H9 (cell line): ENCODE results near the gene MOXD1. TPM values are rescaled to one million over a fixed set of nuclear protein-coding genes. Genes with fewer than 3 reads are reported as not detected.

Experiments
- DNase-seq: peaks from one replicate; pipeline ENCODE4 v3.0.0-alpha.2; 2017
- H2AFZ ChIP-seq: one replicate; pipeline ENCODE4 v1.6.1; 2013; ENCODE audit warnings: mild to moderate bottlenecking, low read length, control low read depth, moderate library complexity
- H2AK5ac ChIP-seq: 2 replicates; pipeline ENCODE4 v1.6.1; 2013; ENCODE audit warnings: low read length, control low read depth, mixed read lengths; ENCODE audit not compliant: insufficient read length
- H2BK120ac ChIP-seq: one replicate; pipeline ENCODE4 v1.6.1; 2013; ENCODE audit warnings: low read depth, mild to moderate bottlenecking, low read length, control low read depth, inconsistent platforms; ENCODE audit not compliant: poor library complexity, severe bottlenecking
- H2BK12ac ChIP-seq: 2 replicates; pipeline ENCODE4 v1.6.1; 2013; ENCODE audit warnings: low read length, control low read depth, mixed read lengths, low read depth; ENCODE audit not compliant: insufficient read length
- H2BK15ac ChIP-seq: 2 replicates; pipeline ENCODE4 v1.6.1; 2013; ENCODE audit warnings: low read depth, low read length, control low read depth
- H2BK20ac ChIP-seq: one replicate; pipeline ENCODE4 v1.6.1; 2013; ENCODE audit warnings: low read depth, mild to moderate bottlenecking, low read length, control low read depth, inconsistent platforms; ENCODE audit not compliant: poor library complexity, severe bottlenecking
- H2BK5ac ChIP-seq: 2 replicates; pipeline ENCODE4 v1.6.1; 2013; ENCODE audit warnings: low read length, control low read depth, mixed read lengths; ENCODE audit not compliant: insufficient read length
- H3K14ac ChIP-seq: 2 replicates; pipeline ENCODE4 v1.6.1; 2013; ENCODE audit warnings: low read length, control low read depth; ENCODE audit not compliant: insufficient read depth
- H3K18ac ChIP-seq: 2 replicates; pipeline ENCODE4 v1.6.1; 2013; ENCODE audit warnings: low read depth, mild to moderate bottlenecking, mixed read lengths, low read length, control low read depth; ENCODE audit not compliant: insufficient read length
- H3K23ac ChIP-seq: 2 replicates; pipeline ENCODE4 v1.6.1; 2013; ENCODE audit warnings: low read length, control low read depth, mixed read lengths, low read depth; ENCODE audit not compliant: insufficient read length
- H3K23me2 ChIP-seq: 2 replicates; pipeline ENCODE4 v1.6.1; 2013; ENCODE audit warnings: low read depth, mild to moderate bottlenecking, mixed read lengths, low read length, control low read depth; ENCODE audit not compliant: insufficient read length, poor library complexity, severe bottlenecking
- H3K27ac ChIP-seq: 2 replicates; pipeline ENCODE4 v1.5.1; 2013; ENCODE audit warnings: low read length, control low read depth, mixed read lengths, low read depth; ENCODE audit not compliant: insufficient read length
- H3K27me3 ChIP-seq: 2 replicates; pipeline ENCODE4 v1.6.1; 2013; ENCODE audit warnings: low read length, control low read depth, inconsistent platforms; ENCODE audit not compliant: insufficient read depth
- H3K4ac ChIP-seq: 2 replicates; pipeline ENCODE4 v1.6.1; 2013; ENCODE audit warnings: low read depth, mild to moderate bottlenecking, control low read depth, inconsistent platforms, low read length, moderate library complexity
- H3K4me1 ChIP-seq: 2 replicates; pipeline ENCODE4 v1.6.1; 2013; ENCODE audit warnings: low read length, control low read depth, inconsistent platforms; ENCODE audit not compliant: insufficient read depth
- H3K4me2 ChIP-seq: 2 replicates; pipeline ENCODE4 v1.6.1; 2013; ENCODE audit warnings: low read length, control low read depth, mixed read lengths; ENCODE audit not compliant: insufficient read length, insufficient read depth
- H3K56ac ChIP-seq: 2 replicates; pipeline ENCODE4 v1.6.1; 2013; ENCODE audit warnings: low read depth, mild to moderate bottlenecking, mixed read lengths, low read length, control low read depth; ENCODE audit not compliant: insufficient read length
- H3K79me1 ChIP-seq: 2 replicates; pipeline ENCODE4 v1.6.1; 2013; ENCODE audit warnings: low read depth, mild to moderate bottlenecking, moderate library complexity, low read length, control low read depth, inconsistent platforms; ENCODE audit not compliant: insufficient read depth, poor library complexity, severe bottlenecking
- H3K79me2 ChIP-seq: 2 replicates; pipeline ENCODE4 v1.6.1; 2013; ENCODE audit warnings: low read length, control low read depth, inconsistent platforms; ENCODE audit not compliant: insufficient read depth
- H3K9ac ChIP-seq: 2 replicates; pipeline ENCODE4 v1.6.1; 2013; ENCODE audit warnings: low read length, control low read depth, mixed read lengths; ENCODE audit not compliant: insufficient read length; ENCODE audit errors: extremely low read depth
- H3K9me3 ChIP-seq: one replicate; pipeline ENCODE4 v1.6.1; 2013; ENCODE audit warnings: low read depth, low read length, inconsistent platforms; ENCODE audit not compliant: control insufficient read depth
- H3T11ph ChIP-seq: one replicate; pipeline ENCODE4 v1.6.1; 2013; ENCODE audit warnings: mild to moderate bottlenecking, low read length, control low read depth, inconsistent platforms
- H4K20me1 ChIP-seq: one replicate; pipeline ENCODE4 v1.6.1; 2013; ENCODE audit not compliant: control insufficient read depth, insufficient read length, insufficient read depth
- H4K5ac ChIP-seq: 2 replicates; pipeline ENCODE4 v1.6.1; 2013; ENCODE audit warnings: low read depth, mild to moderate bottlenecking, mixed read lengths, low read length, control low read depth; ENCODE audit not compliant: insufficient read length
- H4K8ac ChIP-seq: replicated peaks from 2 replicates; pipeline ENCODE4 v1.6.1; 2013; ENCODE audit warnings: low read length, control low read depth, mixed read lengths, low read depth; ENCODE audit not compliant: insufficient read length
- H4K91ac ChIP-seq: 2 replicates; pipeline ENCODE4 v1.6.1; 2013; ENCODE audit warnings: low read depth, mild to moderate bottlenecking, moderate library complexity, mixed read lengths, low read length, control low read depth; ENCODE audit not compliant: insufficient read length
- H3K27ac Mint-ChIP-seq, 3 experiments: 2 replicates in 2 of 3; 3 replicates in 1 of 3; pipeline ENCODE4 v1.8.0; 2020 to 2021; ENCODE audit warnings: mixed read lengths in 3 of 3, mild to moderate bottlenecking in 1 of 3, moderate library complexity in 1 of 3
- H3K27me3 Mint-ChIP-seq: 2 replicates; pipeline ENCODE4 v1.8.0; 2021; ENCODE audit warnings: low read depth, mild to moderate bottlenecking, moderate library complexity, mixed read lengths
- H3K36me3 Mint-ChIP-seq, 3 experiments: 2 replicates in 2 of 3; 3 replicates in 1 of 3; pipeline ENCODE4 v1.8.0; 2020 to 2021; ENCODE audit warnings: low read depth in 3 of 3, mixed read lengths in 3 of 3; ENCODE audit not compliant: insufficient read depth in 1 of 3
- H3K4me1 Mint-ChIP-seq, 2 experiments: 2 replicates each; pipeline ENCODE4 v1.8.0; 2020; ENCODE audit warnings: mixed read lengths in 2 of 2
- H3K4me3 Mint-ChIP-seq, 2 experiments: 2 replicates in 1 of 2; 3 replicates in 1 of 2; pipeline ENCODE4 v1.8.0; 2020 to 2021; ENCODE audit warnings: mild to moderate bottlenecking in 2 of 2, mixed read lengths in 2 of 2, moderate library complexity in 1 of 2
- H3K9me3 Mint-ChIP-seq, 2 experiments: 2 replicates in 1 of 2; 3 replicates in 1 of 2; pipeline ENCODE4 v1.8.0; 2020; ENCODE audit warnings: mild to moderate bottlenecking in 2 of 2, mixed read lengths in 2 of 2, moderate library complexity in 1 of 2
- WGBS: extraction: QIAGEN DNeasy Blood & Tissue Kit; methylation state at CpG from one replicate; pipeline ENCODE4 v1.1.7; 2013; ENCODE audit warnings: missing lambda C conversion rate, low lambda C conversion rate, mixed read lengths; ENCODE audit not compliant: insufficient read length; ENCODE audit errors: extremely low coverage; 5-methylcytosine and 5-hydroxymethylcytosine counted together
- total RNA-seq: library from RNA; stranded (reverse); gene quantifications from 2 replicates; pipeline ENCODE4 v1.2.1, GENCODE V29; 2021
- TF ChIP-seq, protein P1 (sequence below): fragments of 200-600 bp; sonication (generic); conservative IDR thresholded peaks from 3 replicates; pipeline ENCODE4 v1.8.0; 2021; ENCODE audit warnings: antibody characterized with exemption, mild to moderate bottlenecking

The MOXD1 gene
- total RNA-seq, 1 experiment from 2014 or later, result 2.3 TPM

DNA sequence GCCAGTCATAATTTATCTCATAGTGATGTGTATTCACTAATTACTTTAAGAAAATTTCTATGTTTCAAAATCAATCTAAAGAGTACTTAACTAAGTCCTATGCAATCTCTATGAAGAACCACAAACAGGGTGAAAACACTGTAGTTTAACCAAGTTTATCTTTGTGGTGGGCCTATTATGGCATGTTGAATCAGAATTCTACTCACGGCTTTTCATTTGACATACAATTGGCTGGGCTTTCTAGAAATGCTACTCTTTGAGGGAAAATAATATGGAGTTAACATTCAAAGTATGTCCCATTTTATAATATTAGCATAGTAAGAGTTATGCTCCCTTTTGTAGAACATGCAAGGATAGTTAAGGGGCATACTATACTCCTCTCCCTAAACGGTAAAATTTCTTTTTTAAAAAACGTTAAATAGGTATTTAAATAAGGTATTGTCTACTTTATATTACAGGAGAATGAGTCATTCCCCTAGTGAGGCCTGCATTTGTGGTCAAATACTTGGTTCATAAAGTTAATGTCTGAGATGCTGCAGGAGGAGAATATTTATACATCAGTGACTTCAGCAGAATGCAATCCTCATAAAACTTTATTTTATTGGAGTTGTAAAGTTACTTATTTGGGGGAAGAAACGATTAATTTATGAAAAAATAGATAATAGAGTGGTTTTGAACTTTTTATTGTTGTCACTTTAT, 1.8 kb downstream of the MOXD1 start:
- no peak for DNase-seq
- Histone ChIP-seq H3K27me3 (peaks cover 21% of the 10 kb centered on the region), H3K56ac (no peak overlapping the region), H4K20me1 (no peaks in the 10 kb centered on the region), H2BK15ac (no peak overlapping the region), H3K9ac (no peak overlapping the region), H3K14ac (no peak overlapping the region), H3T11ph (no peak overlapping the region), H2BK5ac (no peak overlapping the region), H3K4ac (no peak overlapping the region), H3K79me2 (no peaks in the 10 kb centered on the region), H2BK20ac (no peak overlapping the region), H3K79me1 (no peaks in the 10 kb centered on the region), H2BK12ac (no peak overlapping the region), H2BK120ac (no peak overlapping the region), H3K27ac (no peak overlapping the region), H4K91ac (no peak overlapping the region), H2AFZ (no peak overlapping the region), H3K4me2 (no peak overlapping the region), H3K23ac (no peak overlapping the region), H3K18ac (no peak overlapping the region), H3K9me3 (no peaks in the 10 kb centered on the region), H3K4me1 (no peaks in the 10 kb centered on the region), H2AK5ac (no peak overlapping the region), H4K8ac (no peak overlapping the region), H3K23me2 (peaks cover 12% of the 10 kb centered on the region), H4K5ac (no peak overlapping the region)
- Mint-ChIP-seq H3K9me3 (peaks cover 3 to 8% of the 10 kb centered on the region in 2 experiments; a peak in 3 of 5 replicates), H3K4me3 (peak overlapping the region in 1 of 2 experiments; percentile 88; a peak in 2 of 5 replicates), H3K27me3 (peaks cover 76% of the 10 kb centered on the region), H3K36me3 (peaks cover 0 to 7% (median 2%) of the 10 kb centered on the region in 3 experiments; a peak in 3 of 7 replicates), H3K27ac (no peak overlapping the region), H3K4me1 (peaks cover 6 to 16% of the 10 kb centered on the region in 2 experiments; a peak in 2 of 4 replicates)
- 100% methylated on average over 1 of the region's 4 CpGs for WGBS
- TF ChIP-seq, protein P1, sequence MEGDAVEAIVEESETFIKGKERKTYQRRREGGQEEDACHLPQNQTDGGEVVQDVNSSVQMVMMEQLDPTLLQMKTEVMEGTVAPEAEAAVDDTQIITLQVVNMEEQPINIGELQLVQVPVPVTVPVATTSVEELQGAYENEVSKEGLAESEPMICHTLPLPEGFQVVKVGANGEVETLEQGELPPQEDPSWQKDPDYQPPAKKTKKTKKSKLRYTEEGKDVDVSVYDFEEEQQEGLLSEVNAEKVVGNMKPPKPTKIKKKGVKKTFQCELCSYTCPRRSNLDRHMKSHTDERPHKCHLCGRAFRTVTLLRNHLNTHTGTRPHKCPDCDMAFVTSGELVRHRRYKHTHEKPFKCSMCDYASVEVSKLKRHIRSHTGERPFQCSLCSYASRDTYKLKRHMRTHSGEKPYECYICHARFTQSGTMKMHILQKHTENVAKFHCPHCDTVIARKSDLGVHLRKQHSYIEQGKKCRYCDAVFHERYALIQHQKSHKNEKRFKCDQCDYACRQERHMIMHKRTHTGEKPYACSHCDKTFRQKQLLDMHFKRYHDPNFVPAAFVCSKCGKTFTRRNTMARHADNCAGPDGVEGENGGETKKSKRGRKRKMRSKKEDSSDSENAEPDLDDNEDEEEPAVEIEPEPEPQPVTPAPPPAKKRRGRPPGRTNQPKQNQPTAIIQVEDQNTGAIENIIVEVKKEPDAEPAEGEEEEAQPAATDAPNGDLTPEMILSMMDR, result no peak
